ENCODE results near the gene TNPO2. TPM values are rescaled to one million over a fixed set of nuclear protein-coding genes. Genes with fewer than 3 reads are reported as not detected.

TNPO2 gene
- total and polyA plus RNA-seq, 2 of the 13 experiments (the other 11 are each of a cell fraction or from before 2014, with no cell fraction given): 31.7 to 61.0 TPM

GRCh38 chr19:12696366-12697335 lies 27.1 kb downstream of the TNPO2 start, which contains the start of gene FBXW9 (continued):
- TF ChIP-seq, protein P1, sequence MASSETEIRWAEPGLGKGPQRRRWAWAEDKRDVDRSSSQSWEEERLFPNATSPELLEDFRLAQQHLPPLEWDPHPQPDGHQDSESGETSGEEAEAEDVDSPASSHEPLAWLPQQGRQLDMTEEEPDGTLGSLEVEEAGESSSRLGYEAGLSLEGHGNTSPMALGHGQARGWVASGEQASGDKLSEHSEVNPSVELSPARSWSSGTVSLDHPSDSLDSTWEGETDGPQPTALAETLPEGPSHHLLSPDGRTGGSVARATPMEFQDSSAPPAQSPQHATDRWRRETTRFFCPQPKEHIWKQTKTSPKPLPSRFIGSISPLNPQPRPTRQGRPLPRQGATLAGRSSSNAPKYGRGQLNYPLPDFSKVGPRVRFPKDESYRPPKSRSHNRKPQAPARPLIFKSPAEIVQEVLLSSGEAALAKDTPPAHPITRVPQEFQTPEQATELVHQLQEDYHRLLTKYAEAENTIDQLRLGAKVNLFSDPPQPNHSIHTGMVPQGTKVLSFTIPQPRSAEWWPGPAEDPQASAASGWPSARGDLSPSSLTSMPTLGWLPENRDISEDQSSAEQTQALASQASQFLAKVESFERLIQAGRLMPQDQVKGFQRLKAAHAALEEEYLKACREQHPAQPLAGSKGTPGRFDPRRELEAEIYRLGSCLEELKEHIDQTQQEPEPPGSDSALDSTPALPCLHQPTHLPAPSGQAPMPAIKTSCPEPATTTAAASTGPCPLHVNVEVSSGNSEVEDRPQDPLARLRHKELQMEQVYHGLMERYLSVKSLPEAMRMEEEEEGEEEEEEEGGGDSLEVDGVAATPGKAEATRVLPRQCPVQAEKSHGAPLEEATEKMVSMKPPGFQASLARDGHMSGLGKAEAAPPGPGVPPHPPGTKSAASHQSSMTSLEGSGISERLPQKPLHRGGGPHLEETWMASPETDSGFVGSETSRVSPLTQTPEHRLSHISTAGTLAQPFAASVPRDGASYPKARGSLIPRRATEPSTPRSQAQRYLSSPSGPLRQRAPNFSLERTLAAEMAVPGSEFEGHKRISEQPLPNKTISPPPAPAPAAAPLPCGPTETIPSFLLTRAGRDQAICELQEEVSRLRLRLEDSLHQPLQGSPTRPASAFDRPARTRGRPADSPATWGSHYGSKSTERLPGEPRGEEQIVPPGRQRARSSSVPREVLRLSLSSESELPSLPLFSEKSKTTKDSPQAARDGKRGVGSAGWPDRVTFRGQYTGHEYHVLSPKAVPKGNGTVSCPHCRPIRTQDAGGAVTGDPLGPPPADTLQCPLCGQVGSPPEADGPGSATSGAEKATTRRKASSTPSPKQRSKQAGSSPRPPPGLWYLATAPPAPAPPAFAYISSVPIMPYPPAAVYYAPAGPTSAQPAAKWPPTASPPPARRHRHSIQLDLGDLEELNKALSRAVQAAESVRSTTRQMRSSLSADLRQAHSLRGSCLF (CRISPR knock-in tag; IDR thresholded peaks at IDR 0.05; ENCODE audit: borderline replicate concordance): no peak; the same call in 1 of the 2 replicates
- TF ChIP-seq ZFP82 (CRISPR knock-in tag; IDR thresholded peaks at IDR 0.05; ENCODE audit: borderline replicate concordance) (no peak), ZFP1 (CRISPR knock-in tag; IDR thresholded peaks at IDR 0.05) (peak; percentile 43; the same call in 1 of the 2 replicates), ZNF354B (CRISPR knock-in tag; IDR thresholded peaks at IDR 0.05) (0 out of 2 replicates have a peak, but pooled peaks have one; percentile 33), PHF8 (CRISPR knock-in tag; IDR thresholded peaks at IDR 0.05) (peak; percentile 80), POLR2AphosphoS2 (IDR thresholded peaks at IDR 0.05; ENCODE audit: low read depth, low read length) (peak; percentile 98), FOXJ3 (CRISPR knock-in tag; IDR thresholded peaks at IDR 0.05; ENCODE audit: borderline replicate concordance) (peak; percentile 59; the same call in 1 of the 2 replicates), ZNF776 (CRISPR knock-in tag; IDR thresholded peaks at IDR 0.05) (peak; percentile 86), TEAD3 (CRISPR knock-in tag; optimal IDR thresholded peaks at IDR 0.05; ENCODE audit: borderline replicate concordance) (peak; percentile 10), HNRNPL (IDR thresholded peaks at IDR 0.05; ENCODE audit: low read depth, low read length) (no peak), ZNF577 (CRISPR knock-in tag; IDR thresholded peaks at IDR 0.05; ENCODE audit: borderline replicate concordance, low read depth) (no peak), RFX1 (IDR thresholded peaks at IDR 0.05) (peak; percentile 92), NPAS2 (CRISPR knock-in tag; IDR thresholded peaks at IDR 0.05; ENCODE audit: borderline replicate concordance) (no peak)
- TF ChIP-seq, protein P2, sequence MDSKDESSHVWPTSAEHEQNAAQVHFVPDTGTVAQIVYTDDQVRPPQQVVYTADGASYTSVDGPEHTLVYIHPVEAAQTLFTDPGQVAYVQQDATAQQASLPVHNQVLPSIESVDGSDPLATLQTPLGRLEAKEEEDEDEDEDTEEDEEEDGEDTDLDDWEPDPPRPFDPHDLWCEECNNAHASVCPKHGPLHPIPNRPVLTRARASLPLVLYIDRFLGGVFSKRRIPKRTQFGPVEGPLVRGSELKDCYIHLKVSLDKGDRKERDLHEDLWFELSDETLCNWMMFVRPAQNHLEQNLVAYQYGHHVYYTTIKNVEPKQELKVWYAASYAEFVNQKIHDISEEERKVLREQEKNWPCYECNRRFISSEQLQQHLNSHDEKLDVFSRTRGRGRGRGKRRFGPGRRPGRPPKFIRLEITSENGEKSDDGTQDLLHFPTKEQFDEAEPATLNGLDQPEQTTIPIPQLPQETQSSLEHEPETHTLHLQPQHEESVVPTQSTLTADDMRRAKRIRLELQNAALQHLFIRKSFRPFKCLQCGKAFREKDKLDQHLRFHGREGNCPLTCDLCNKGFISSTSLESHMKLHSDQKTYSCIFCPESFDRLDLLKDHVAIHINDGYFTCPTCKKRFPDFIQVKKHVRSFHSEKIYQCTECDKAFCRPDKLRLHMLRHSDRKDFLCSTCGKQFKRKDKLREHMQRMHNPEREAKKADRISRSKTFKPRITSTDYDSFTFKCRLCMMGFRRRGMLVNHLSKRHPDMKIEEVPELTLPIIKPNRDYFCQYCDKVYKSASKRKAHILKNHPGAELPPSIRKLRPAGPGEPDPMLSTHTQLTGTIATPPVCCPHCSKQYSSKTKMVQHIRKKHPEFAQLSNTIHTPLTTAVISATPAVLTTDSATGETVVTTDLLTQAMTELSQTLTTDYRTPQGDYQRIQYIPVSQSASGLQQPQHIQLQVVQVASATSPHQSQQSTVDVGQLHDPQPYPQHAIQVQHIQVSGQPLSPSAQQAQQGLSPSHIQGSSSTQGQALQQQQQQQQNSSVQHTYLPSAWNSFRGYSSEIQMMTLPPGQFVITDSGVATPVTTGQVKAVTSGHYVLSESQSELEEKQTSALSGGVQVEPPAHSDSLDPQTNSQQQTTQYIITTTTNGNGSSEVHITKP (CRISPR knock-in tag; IDR thresholded peaks at IDR 0.05; ENCODE audit: low read depth): 0 out of 2 replicates have a peak, but pooled peaks have one; percentile 40
